Measurements from ENCODE around the gene TRIM33. TPM values are rescaled to one million over a fixed set of nuclear protein-coding genes. Genes with fewer than 3 reads are reported as not detected.
A peak's percentile ranks its signal among the peaks of the same experiment; 100 is the strongest.

Gene TRIM33
- total RNA-seq, 1 experiment from 2014 or later: 44.5 TPM

DNA sequence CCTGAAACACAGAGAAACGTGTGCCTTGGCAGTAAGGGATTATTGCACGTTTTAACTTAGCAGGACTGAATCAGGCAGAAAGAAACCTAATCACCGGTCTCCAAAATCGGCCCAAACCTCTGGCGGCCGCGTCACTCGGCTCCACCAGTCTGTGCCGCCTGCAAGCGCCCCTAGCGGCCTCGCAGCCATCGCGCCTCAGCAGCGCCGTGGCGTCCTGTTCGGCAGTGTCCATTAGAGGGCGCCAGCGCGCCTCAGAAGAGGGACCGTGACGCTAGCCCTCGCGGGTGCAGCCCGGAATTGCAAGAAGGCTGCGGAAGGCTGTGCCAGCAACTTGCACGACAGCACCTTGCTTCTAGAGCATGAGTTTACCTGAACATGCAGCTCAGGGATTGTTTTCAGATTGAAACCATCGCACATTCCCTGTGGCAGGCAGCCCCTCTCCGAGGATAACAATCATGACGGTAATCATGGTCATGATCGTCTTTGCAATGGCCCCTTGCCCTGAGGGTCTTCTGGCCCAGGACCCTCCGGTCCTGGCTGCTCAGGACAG is 164.4 kb downstream of the TRIM33 start (continued):
- TF ChIP-seq, protein P1, sequence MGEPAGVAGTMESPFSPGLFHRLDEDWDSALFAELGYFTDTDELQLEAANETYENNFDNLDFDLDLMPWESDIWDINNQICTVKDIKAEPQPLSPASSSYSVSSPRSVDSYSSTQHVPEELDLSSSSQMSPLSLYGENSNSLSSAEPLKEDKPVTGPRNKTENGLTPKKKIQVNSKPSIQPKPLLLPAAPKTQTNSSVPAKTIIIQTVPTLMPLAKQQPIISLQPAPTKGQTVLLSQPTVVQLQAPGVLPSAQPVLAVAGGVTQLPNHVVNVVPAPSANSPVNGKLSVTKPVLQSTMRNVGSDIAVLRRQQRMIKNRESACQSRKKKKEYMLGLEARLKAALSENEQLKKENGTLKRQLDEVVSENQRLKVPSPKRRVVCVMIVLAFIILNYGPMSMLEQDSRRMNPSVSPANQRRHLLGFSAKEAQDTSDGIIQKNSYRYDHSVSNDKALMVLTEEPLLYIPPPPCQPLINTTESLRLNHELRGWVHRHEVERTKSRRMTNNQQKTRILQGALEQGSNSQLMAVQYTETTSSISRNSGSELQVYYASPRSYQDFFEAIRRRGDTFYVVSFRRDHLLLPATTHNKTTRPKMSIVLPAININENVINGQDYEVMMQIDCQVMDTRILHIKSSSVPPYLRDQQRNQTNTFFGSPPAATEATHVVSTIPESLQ (CRISPR knock-in tag; IDR thresholded peaks at IDR 0.05): no peak
- TF ChIP-seq ETV6 (CRISPR knock-in tag; IDR thresholded peaks at IDR 0.05) (peak; percentile 75; the same call in 1 of the 2 replicates), ELF4 (CRISPR knock-in tag; IDR thresholded peaks at IDR 0.05; ENCODE audit: low read depth) (no peak), SMAD3 (CRISPR knock-in tag; IDR thresholded peaks at IDR 0.05; ENCODE audit: borderline replicate concordance) (peak; percentile 29; the same call in 1 of the 2 replicates), NR1H2 (CRISPR knock-in tag; IDR thresholded peaks at IDR 0.05) (no peak), SMAD4 (CRISPR knock-in tag; IDR thresholded peaks at IDR 0.05) (no peak), EMX1 (CRISPR knock-in tag; IDR thresholded peaks at IDR 0.05) (no peak), ZNF416 (CRISPR knock-in tag; IDR thresholded peaks at IDR 0.05) (no peak), NR3C1 (CRISPR knock-in tag; conservative IDR thresholded peaks at IDR 0.05; ENCODE audit: low read depth) (no peak), CREB1 (CRISPR knock-in tag; IDR thresholded peaks at IDR 0.05) (no peak), GABPB1 (CRISPR knock-in tag; IDR thresholded peaks at IDR 0.05) (peak; percentile 75), CBFB (CRISPR knock-in tag; IDR thresholded peaks at IDR 0.05; ENCODE audit: low read depth) (no peak), TEAD4 (CRISPR knock-in tag; IDR thresholded peaks at IDR 0.05) (no peak)
- TF ChIP-seq, protein P2, sequence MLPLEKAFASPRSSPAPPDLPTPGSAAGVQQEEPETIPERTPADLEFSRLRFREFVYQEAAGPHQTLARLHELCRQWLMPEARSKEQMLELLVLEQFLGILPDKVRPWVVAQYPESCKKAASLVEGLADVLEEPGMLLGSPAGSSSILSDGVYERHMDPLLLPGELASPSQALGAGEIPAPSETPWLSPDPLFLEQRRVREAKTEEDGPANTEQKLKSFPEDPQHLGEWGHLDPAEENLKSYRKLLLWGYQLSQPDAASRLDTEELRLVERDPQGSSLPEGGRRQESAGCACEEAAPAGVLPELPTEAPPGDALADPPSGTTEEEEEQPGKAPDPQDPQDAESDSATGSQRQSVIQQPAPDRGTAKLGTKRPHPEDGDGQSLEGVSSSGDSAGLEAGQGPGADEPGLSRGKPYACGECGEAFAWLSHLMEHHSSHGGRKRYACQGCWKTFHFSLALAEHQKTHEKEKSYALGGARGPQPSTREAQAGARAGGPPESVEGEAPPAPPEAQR (CRISPR knock-in tag; IDR thresholded peaks at IDR 0.05): no peak
- TF ChIP-seq, protein P3, sequence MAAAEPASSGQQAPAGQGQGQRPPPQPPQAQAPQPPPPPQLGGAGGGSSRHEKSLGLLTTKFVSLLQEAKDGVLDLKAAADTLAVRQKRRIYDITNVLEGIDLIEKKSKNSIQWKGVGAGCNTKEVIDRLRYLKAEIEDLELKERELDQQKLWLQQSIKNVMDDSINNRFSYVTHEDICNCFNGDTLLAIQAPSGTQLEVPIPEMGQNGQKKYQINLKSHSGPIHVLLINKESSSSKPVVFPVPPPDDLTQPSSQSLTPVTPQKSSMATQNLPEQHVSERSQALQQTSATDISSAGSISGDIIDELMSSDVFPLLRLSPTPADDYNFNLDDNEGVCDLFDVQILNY (CRISPR knock-in tag; IDR thresholded peaks at IDR 0.05): peak; percentile 70
- TF ChIP-seq, protein P4, sequence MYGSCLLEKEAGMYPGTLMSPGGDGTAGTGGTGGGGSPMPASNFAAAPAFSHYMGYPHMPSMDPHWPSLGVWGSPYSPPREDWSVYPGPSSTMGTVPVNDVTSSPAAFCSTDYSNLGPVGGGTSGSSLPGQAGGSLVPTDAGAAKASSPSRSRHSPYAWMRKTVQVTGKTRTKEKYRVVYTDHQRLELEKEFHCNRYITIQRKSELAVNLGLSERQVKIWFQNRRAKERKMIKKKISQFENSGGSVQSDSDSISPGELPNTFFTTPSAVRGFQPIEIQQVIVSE (CRISPR knock-in tag; IDR thresholded peaks at IDR 0.05; ENCODE audit: borderline replicate concordance): no peak
- TF ChIP-seq, protein P5, sequence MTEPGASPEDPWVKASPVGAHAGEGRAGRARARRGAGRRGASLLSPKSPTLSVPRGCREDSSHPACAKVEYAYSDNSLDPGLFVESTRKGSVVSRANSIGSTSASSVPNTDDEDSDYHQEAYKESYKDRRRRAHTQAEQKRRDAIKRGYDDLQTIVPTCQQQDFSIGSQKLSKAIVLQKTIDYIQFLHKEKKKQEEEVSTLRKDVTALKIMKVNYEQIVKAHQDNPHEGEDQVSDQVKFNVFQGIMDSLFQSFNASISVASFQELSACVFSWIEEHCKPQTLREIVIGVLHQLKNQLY (CRISPR knock-in tag; IDR thresholded peaks at IDR 0.05): no peak
- TF ChIP-seq, protein P6, sequence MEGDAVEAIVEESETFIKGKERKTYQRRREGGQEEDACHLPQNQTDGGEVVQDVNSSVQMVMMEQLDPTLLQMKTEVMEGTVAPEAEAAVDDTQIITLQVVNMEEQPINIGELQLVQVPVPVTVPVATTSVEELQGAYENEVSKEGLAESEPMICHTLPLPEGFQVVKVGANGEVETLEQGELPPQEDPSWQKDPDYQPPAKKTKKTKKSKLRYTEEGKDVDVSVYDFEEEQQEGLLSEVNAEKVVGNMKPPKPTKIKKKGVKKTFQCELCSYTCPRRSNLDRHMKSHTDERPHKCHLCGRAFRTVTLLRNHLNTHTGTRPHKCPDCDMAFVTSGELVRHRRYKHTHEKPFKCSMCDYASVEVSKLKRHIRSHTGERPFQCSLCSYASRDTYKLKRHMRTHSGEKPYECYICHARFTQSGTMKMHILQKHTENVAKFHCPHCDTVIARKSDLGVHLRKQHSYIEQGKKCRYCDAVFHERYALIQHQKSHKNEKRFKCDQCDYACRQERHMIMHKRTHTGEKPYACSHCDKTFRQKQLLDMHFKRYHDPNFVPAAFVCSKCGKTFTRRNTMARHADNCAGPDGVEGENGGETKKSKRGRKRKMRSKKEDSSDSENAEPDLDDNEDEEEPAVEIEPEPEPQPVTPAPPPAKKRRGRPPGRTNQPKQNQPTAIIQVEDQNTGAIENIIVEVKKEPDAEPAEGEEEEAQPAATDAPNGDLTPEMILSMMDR (IDR thresholded peaks at IDR 0.05): peak; percentile 99

DNA sequence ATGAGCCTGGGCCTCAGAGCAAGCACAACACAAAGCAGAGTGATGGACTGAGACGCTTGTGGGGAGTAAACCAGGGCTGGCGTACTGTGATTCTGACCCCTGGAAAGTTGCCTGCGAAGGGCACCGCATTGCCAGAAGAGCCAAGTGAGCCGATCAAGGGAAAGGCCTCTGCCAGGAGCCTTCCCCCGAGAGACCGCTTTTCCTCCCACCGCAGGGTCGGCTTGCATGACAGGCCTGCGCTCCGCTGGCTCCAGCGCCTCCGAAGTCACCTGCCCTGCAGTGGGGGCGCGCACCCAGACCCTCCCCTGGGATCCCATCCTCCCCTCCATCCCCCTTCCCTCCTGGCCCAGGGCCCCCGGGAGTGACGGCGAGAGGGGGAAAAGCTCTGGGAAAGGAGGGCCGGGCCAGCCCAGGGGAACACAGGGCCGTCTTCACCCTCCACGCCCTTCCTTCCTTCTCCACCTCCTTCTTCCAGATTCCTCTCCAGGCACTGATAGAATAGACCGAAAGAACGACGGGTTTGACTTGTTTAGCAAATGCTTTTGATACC is 165.0 kb downstream of the TRIM33 start:
- peaks cover 10% of the 10 kb centered on the region for H3K4me1 Mint-ChIP-seq
- ATAC-seq (peak; percentile 68), DNase-seq (ENCODE audit: low spot score) (peak; percentile 61)
- H3K27ac Mint-ChIP-seq: peak overlapping the region; percentile 94
- TF ChIP-seq NFYB (CRISPR knock-in tag; conservative IDR thresholded peaks at IDR 0.05; ENCODE audit: low read depth): no peak
- TF ChIP-seq MYBL2 (CRISPR knock-in tag; IDR thresholded peaks at IDR 0.05): 0 out of 2 replicates have a peak, but pooled peaks have one; percentile 5
- TF ChIP-seq, protein P7, sequence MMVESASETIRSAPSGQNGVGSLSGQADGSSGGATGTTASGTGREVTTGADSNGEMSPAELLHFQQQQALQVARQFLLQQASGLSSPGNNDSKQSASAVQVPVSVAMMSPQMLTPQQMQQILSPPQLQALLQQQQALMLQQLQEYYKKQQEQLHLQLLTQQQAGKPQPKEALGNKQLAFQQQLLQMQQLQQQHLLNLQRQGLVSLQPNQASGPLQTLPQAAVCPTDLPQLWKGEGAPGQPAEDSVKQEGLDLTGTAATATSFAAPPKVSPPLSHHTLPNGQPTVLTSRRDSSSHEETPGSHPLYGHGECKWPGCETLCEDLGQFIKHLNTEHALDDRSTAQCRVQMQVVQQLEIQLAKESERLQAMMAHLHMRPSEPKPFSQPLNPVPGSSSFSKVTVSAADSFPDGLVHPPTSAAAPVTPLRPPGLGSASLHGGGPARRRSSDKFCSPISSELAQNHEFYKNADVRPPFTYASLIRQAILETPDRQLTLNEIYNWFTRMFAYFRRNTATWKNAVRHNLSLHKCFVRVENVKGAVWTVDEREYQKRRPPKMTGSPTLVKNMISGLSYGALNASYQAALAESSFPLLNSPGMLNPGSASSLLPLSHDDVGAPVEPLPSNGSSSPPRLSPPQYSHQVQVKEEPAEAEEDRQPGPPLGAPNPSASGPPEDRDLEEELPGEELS (CRISPR knock-in tag; IDR thresholded peaks at IDR 0.05): 0 out of 2 replicates have a peak, but pooled peaks have one; percentile 41
- POLR2A ChIA-PET: no interaction called here
- H3K9me3 Mint-ChIP-seq: peaks cover 5% of the 10 kb centered on the region
- H3K27me3 Mint-ChIP-seq (ENCODE audit: low read depth): peaks cover 17% of the 10 kb centered on the region
- CTCF ChIA-PET: interaction anchor here (0.8 to 5.7 kb wide), 13 partner anchors 33 to 399 kb away, joined by 3 to 68 read pairs (median 5); partner anchors contain the start of genes OLFML3 and TRIM33
- peak overlapping the region; percentile 88 for H3K4me3 Mint-ChIP-seq
- H3K36me3 Mint-ChIP-seq: no peaks in the 10 kb centered on the region
